ENCODE measurements around the gene TIAM1.

DNA sequence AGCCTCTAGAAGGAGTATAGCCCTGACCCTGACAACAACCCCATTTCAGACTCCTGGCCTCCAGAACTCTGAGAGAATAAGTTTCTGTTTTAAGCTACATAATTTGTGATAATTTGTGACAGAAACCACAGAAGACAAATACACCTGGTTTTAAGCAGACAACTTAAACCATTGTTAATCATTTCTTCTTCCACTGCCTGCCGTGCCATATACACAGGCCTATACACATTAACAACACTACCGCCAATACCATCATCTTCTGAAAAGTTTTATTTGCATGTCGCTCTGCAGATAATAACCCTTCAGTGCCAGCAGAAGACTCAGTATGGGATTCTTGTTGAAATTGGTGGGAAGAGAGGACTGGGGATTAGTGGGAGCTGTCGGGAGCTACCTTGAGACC, 265.8 kb downstream of the TIAM1 start:
- TF ChIP-seq POLR2A (IDR thresholded peaks at IDR 0.05): no peak
- no peak for TF ChIP-seq CTCF (IDR thresholded peaks at IDR 0.05)

All from lower leg skin (tissue), 3 donors.